ENCODE measurements around the gene DNAJB7. TPM values are rescaled to one million over a fixed set of nuclear protein-coding genes. Genes with fewer than 3 reads are reported as not detected.
A peak's percentile ranks its signal among the peaks of the same experiment; 100 is the strongest.

DNAJB7 gene
- total and polyA plus RNA-seq, 2 of the 13 experiments (the other 11 are each of a cell fraction or from before 2014, with no cell fraction given): not detected

- TF ChIP-seq ARID5B (CRISPR knock-in tag; IDR thresholded peaks at IDR 0.05) (0 out of 2 replicates have a peak, but pooled peaks have one; percentile 4), KLF16 (CRISPR knock-in tag; IDR thresholded peaks at IDR 0.05) (peak in 1 of 2 experiments; percentile 49; a peak in 1 of 4 replicates), ZNF281 (CRISPR knock-in tag; IDR thresholded peaks at IDR 0.05; ENCODE audit: borderline replicate concordance) (no peak), ZNF24 (IDR thresholded peaks at IDR 0.05) (no peak), ZSCAN21 (CRISPR knock-in tag; IDR thresholded peaks at IDR 0.05; ENCODE audit: borderline replicate concordance) (0 out of 2 replicates have a peak, but pooled peaks have one; percentile 42), SPEN (CRISPR knock-in tag; IDR thresholded peaks at IDR 0.05; ENCODE audit: low read depth) (peak; percentile 58), ZNF33A (CRISPR knock-in tag; IDR thresholded peaks at IDR 0.05; ENCODE audit: borderline replicate concordance) (no peak), SNAPC5 (CRISPR knock-in tag; IDR thresholded peaks at IDR 0.05; ENCODE audit: borderline replicate concordance) (no peak), ZXDC (CRISPR knock-in tag; IDR thresholded peaks at IDR 0.05) (no peak), ZSCAN31 (CRISPR knock-in tag; IDR thresholded peaks at IDR 0.05; ENCODE audit: low read depth) (no peak; the same call in 1 of the 2 replicates), ONECUT2 (CRISPR knock-in tag; IDR thresholded peaks at IDR 0.05) (no peak), NFE2L1 (CRISPR knock-in tag; IDR thresholded peaks at IDR 0.05; ENCODE audit: borderline replicate concordance) (no peak), FOXO4 (CRISPR knock-in tag; conservative IDR thresholded peaks at IDR 0.05) (no peak), ZNF12 (CRISPR knock-in tag; IDR thresholded peaks at IDR 0.05) (no peak), IRX3 (CRISPR knock-in tag; IDR thresholded peaks at IDR 0.05; ENCODE audit: borderline replicate concordance, low read depth) (no peak)
Measured at GRCh38 chr22:40818747-40819598, 42.9 kb downstream of the DNAJB7 start, which contains the start of gene SLC25A17 (continued).

All from HepG2 (cell line).